A204.1 (cell line): ENCODE data around the gene CGB7.

ENCODE experiments used
- FAIRE-seq: peaks from 2 replicates; lab custom pipeline; 2012; peaks lifted over from hg19 to GRCh38; lab: Jason Lieb, UNC

Gene CGB7

DNA sequence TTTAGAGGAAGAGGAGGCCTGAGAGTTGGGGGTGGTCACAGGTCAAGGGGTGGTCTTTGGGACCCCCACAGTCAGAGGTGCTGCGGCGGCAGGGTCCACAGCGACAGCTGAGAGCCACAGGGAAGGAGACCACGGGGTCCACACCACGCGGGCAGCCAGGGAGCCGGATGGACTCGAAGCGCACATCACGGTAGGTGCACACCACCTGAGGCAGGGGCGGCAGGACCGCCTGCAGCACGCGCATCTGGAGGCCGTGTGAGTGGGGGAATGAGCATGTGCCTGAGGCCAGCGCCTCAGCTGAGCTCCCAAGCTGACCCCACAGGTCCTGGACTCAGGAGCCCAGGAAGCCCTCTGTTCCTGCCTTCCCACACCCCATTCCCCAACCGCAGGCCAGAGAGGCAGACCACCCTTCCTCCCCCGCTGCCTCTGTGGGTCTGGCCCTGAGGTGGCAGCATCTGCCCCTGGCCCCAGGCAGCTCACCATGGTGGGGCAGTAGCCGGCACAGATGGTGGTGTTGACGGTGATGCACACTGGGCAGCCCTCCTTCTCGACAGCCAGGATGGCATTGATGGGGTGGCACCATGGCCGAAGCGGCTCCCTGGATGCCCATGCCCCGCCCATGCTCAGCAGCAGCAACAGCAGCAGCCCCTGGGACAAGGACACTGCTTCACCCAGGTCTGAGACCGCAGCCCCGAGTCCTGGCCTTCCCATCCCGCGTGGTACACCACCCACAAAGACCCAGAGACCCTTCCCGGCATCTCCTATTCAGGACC is 41.3 kb downstream of the CGB7 start:
- no peak for FAIRE-seq

DNA sequence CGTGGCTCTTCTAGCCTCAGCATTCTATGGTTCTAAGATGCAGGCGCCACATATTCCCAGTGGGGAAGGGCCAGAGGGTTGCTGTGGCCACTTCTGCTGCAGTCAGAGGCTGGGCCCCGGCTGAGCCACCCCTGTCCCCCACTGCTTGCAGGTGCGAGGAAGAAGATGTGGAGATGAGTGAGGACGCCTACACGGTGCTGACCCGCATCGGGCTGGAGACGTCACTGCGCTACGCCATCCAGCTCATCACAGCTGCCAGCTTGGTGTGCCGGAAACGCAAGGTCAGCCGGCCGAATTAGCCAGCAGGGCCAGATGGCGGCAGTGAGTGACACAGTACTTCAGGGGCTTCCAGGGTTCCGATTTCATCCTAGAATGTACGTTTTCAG is 42.7 kb downstream of the CGB7 start:
- FAIRE-seq, result no peak

DNA sequence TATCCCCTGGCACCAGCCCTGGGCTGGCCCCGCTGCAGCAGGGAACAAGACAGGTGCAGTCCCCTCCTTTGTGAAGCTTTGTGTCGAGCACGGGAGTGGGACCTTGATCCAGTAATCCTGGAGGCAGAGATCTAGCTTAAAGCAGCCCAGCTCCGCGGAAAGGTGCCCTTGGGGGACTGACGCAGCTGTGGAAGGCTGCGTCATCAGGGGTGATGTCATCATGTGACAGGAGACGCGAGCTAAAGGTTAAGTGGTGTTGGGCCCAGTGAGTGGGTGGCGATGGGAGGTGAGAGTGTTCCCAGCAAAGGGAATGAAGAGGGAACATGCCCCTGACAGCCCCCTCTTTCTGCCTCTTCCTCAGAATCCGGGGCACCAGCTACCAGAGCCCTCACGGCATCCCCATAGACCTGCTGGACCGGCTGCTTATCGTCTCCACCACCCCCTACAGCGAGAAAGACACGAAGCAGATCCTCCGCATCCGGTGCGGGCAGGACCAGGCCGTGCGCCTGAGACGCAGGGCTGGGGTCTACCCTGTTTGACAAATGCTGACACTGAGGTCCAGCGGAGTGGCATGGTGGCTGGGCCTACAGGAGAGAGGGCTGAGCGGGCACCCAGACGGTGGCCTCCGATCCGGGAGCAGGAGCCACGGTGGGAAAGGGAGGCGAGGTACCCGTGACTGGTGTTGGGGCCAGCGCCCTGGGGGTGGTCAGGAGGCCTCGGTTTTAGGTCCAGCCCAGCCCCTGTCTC is 43.3 kb downstream of the CGB7 start:
- FAIRE-seq, result no peak

DNA sequence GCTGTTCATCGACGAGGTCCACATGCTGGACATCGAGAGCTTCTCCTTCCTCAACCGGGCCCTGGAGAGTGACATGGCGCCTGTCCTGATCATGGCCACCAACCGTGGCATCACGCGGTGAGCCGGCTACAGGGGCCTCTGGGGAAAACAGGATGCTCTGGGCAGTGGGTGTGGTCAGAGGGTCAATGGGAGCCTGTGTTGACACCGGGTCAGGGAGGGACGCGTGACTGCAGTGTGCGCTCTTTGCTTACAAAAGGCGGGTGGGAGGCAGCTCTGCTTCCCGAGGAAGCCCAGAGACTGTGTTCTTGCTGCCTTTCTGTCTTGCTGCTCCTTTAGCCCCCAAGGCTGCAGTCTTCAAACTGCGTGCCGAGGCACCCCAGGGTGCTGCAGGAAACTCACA is 46.4 kb downstream of the CGB7 start:
- FAIRE-seq, result no peak

DNA sequence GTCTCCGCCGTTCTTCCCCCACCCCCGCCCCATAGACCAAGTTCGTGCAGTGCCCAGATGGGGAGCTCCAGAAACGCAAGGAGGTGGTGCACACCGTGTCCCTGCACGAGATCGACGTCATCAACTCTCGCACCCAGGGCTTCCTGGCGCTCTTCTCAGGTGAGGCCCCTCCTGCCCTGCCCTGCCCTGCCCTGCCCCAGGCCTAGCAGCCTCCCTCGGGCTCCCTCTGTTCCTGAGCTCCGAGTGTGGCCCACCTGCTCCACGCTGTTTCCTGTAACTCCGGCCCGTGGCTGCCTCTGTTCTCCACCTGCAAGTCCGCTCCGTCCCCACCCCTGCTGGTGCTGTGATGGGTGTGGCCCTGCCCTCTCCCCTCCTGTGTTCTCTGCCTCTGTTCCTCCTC is 47.1 kb downstream of the CGB7 start:
- FAIRE-seq, result no peak

DNA sequence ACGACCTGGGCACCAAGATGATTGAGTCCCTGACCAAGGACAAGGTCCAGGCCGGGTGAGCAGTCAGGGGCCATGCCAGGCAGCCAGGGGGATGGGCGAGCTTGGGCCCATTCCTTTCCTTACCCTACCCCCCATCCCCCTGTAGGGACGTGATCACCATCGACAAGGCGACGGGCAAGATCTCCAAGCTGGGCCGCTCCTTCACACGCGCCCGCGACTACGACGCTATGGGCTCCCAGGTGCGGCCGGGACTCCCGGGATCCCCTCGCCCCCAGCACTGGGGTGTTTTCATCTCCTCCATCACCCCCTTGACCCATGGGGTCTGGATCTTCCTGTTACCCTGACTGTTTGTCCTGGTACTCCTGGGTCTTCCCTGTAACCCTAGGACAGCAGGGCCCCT is 47.7 kb downstream of the CGB7 start:
- no peak for FAIRE-seq

DNA sequence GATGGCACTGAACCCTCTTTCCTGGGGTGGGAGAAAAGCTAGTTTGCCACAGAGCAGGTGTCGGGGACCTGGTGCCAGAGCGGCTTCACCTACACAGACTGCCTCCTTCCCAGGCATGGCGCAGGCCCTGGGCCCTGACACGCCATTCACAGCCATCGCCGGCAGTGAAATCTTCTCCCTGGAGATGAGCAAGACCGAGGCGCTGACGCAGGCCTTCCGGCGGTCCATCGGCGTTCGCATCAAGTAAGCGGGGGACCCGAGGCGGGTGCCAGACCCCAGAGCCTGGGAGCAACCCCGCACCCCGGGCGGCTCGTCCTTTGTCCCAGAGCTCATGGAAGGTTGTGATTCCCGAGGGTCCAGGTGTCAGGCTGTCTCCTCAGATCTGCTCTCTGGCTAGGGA is 50.6 kb downstream of the CGB7 start:
- no peak for FAIRE-seq

DNA sequence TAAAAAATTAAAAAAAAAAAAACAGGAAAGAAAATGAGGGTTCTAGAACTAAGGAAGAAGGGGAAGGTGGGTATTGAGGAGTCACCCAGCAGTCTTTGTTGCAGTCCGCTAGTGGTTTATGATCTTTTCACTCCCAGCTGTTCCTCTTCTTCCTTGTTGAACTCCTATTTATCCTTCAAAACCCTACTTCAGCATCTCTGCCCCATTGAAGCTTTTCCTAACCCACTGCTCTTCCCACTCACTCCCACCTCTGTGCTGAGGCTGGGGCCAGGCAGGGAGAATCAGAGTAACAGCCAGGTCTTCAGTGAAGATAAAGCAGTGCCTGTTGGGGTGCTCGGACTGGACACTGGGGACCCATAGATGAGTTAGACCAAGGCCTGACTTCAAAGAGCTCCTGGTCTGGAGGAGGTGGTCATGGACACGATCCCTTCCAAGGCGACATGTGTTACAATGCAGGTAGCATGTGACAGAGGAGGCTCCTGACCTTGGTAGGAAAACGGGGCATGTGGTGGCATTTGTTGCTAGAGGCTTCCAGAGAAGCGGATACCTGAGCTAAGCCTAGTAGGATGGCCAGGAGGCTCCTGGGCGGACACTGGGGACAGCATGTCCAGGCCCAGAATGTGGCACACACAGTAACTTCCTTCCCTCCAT is 52.5 kb downstream of the CGB7 start:
- no peak for FAIRE-seq
